ENCODE data around the gene SPNS3. TPM values are rescaled to one million over a fixed set of nuclear protein-coding genes. Genes with fewer than 3 reads are reported as not detected.

Gene SPNS3
- total and polyA plus RNA-seq, 2 donors (not counting 1 experiment from before 2014, with no cell fraction given), result 0.44 to 0.52 TPM

DNA sequence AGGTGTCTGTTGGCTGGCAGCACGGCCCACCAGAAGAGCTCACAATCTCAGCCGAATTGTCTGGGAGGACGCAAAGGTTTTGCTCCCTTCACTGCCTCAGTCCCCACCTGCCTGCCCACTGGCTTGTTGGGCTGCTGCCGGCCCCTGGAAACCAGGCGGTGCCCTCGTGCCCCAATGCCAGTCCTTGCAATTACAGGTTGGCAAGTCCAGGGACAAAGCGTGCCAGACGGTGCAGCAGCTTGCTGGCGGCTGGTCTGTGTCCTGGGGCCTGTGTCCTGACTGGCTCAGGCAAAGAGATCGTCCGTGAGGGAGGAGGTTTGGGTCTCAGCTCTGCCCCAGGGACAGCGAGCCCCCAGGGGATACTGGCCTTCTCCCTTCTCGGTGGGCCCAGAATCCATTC, 40.4 kb downstream of the SPNS3 start:
- no peaks in the 10 kb centered on the region for H3K4me1 Mint-ChIP-seq
- no peaks in the 10 kb centered on the region for H3K4me1 ChIP-seq (ENCODE audit: control insufficient read depth in 2 of 2, insufficient read depth in 2 of 2, low read length in 2 of 2)
- H3K79me2 ChIP-seq (ENCODE audit: control insufficient read depth, insufficient read depth, low read length), result no peaks in the 10 kb centered on the region
- H3K27ac Mint-ChIP-seq, result no peak overlapping the region
- no peaks in the 10 kb centered on the region for H3K27me3 ChIP-seq (replicated peaks in 1 of 4; ENCODE audit: control extremely low read depth in 1 of 4, control insufficient read depth in 3 of 4, insufficient read depth in 4 of 4, low read length in 3 of 4)
- intact Hi-C loops (cut with micrococcal nuclease), result no loop called here
- ChIA-PET CTCF (no interaction called here), POLR2A (no interaction called here)
- DNase-seq (no peak), ATAC-seq (ENCODE audit: low read depth) (no peak)
- H3K4me3 ChIP-seq (ENCODE audit: control extremely low read depth in 1 of 5, extremely low read depth in 1 of 5, insufficient read depth in 1 of 5, low read depth in 2 of 5, low read length in 4 of 5), result no peak overlapping the region
- H3K4me2 ChIP-seq (replicated peaks; ENCODE audit: low read depth, low read length, poor library complexity, severe bottlenecking), result no peak overlapping the region
- WGBS (ENCODE audit: insufficient coverage), result 94% methylated on average over 13 of the region's 13 CpGs
- TF ChIP-seq EZH2 (IDR thresholded peaks at IDR 0.05; ENCODE audit: borderline replicate concordance, insufficient read depth, low read depth, low read length, poor library complexity, severe bottlenecking), result no peak
- TF ChIP-seq, protein P1, sequence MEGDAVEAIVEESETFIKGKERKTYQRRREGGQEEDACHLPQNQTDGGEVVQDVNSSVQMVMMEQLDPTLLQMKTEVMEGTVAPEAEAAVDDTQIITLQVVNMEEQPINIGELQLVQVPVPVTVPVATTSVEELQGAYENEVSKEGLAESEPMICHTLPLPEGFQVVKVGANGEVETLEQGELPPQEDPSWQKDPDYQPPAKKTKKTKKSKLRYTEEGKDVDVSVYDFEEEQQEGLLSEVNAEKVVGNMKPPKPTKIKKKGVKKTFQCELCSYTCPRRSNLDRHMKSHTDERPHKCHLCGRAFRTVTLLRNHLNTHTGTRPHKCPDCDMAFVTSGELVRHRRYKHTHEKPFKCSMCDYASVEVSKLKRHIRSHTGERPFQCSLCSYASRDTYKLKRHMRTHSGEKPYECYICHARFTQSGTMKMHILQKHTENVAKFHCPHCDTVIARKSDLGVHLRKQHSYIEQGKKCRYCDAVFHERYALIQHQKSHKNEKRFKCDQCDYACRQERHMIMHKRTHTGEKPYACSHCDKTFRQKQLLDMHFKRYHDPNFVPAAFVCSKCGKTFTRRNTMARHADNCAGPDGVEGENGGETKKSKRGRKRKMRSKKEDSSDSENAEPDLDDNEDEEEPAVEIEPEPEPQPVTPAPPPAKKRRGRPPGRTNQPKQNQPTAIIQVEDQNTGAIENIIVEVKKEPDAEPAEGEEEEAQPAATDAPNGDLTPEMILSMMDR (IDR thresholded peaks at IDR 0.05), result no peak
- H4K20me1 ChIP-seq (ENCODE audit: control insufficient read depth, insufficient read depth, low read length, poor library complexity, severe bottlenecking), result no peaks in the 10 kb centered on the region
- H3K27ac ChIP-seq (ENCODE audit: low read length in 2 of 2), result no peak overlapping the region
- no peaks in the 10 kb centered on the region for H3K36me3 ChIP-seq (replicated peaks in 1 of 2; ENCODE audit: control extremely low read depth in 1 of 2, control insufficient read depth in 1 of 2, extremely low read depth in 1 of 2, insufficient read depth in 2 of 2, low read length in 1 of 2)
- peaks cover 7% of the 10 kb centered on the region for H3K27me3 Mint-ChIP-seq
- H3K9me3 ChIP-seq (ENCODE audit: control extremely low read depth in 1 of 3, control insufficient read depth in 2 of 3, insufficient read depth in 1 of 3, low read length in 2 of 3), result no peaks in the 10 kb centered on the region
- H3K9me3 Mint-ChIP-seq (ENCODE audit: insufficient read depth), result no peaks in the 10 kb centered on the region
- H3K4me3 Mint-ChIP-seq, result no peak overlapping the region
- H2AFZ ChIP-seq (ENCODE audit: insufficient read depth, low read depth, low read length, poor library complexity, severe bottlenecking), result no peak overlapping the region
- H3K9ac ChIP-seq (ENCODE audit: low read length), result no peak overlapping the region

- no peaks in the 10 kb centered on the region for H3K36me3 ChIP-seq (replicated peaks in 1 of 2; ENCODE audit: control extremely low read depth in 1 of 2, control insufficient read depth in 1 of 2, extremely low read depth in 1 of 2, insufficient read depth in 2 of 2, low read length in 1 of 2)
- ATAC-seq (ENCODE audit: low read depth), result no peak
- DNase-seq, result no peak
- H3K4me2 ChIP-seq (replicated peaks; ENCODE audit: low read depth, low read length, poor library complexity, severe bottlenecking), result no peak overlapping the region
- 94% methylated on average over 9 of the region's 9 CpGs for WGBS (ENCODE audit: insufficient coverage)
- no peak overlapping the region for H3K4me3 ChIP-seq (ENCODE audit: control extremely low read depth in 1 of 5, extremely low read depth in 1 of 5, insufficient read depth in 1 of 5, low read depth in 2 of 5, low read length in 4 of 5)
- H3K27ac ChIP-seq (ENCODE audit: low read length in 2 of 2), result no peak overlapping the region
- H3K9me3 Mint-ChIP-seq (ENCODE audit: insufficient read depth), result no peaks in the 10 kb centered on the region
- no peaks in the 10 kb centered on the region for H4K20me1 ChIP-seq (ENCODE audit: control insufficient read depth, insufficient read depth, low read length, poor library complexity, severe bottlenecking)
- H3K4me1 Mint-ChIP-seq, result no peaks in the 10 kb centered on the region
- intact Hi-C loops (cut with micrococcal nuclease), result no loop called here
- H3K27ac Mint-ChIP-seq, result no peak overlapping the region
- TF ChIP-seq EZH2 (IDR thresholded peaks at IDR 0.05; ENCODE audit: borderline replicate concordance, insufficient read depth, low read depth, low read length, poor library complexity, severe bottlenecking), result no peak
- TF ChIP-seq, protein P1 (IDR thresholded peaks at IDR 0.05), result no peak
- POLR2A ChIA-PET, result no interaction called here
- peaks cover 7% of the 10 kb centered on the region for H3K27me3 Mint-ChIP-seq
- no peaks in the 10 kb centered on the region for H3K79me2 ChIP-seq (ENCODE audit: control insufficient read depth, insufficient read depth, low read length)
- no peaks in the 10 kb centered on the region for H3K4me1 ChIP-seq (ENCODE audit: control insufficient read depth in 2 of 2, insufficient read depth in 2 of 2, low read length in 2 of 2)
- H3K27me3 ChIP-seq (replicated peaks in 1 of 4; ENCODE audit: control extremely low read depth in 1 of 4, control insufficient read depth in 3 of 4, insufficient read depth in 4 of 4, low read length in 3 of 4), result no peaks in the 10 kb centered on the region
- H3K9me3 ChIP-seq (ENCODE audit: control extremely low read depth in 1 of 3, control insufficient read depth in 2 of 3, insufficient read depth in 1 of 3, low read length in 2 of 3), result no peaks in the 10 kb centered on the region
- no peak overlapping the region for H3K4me3 Mint-ChIP-seq
- CTCF ChIA-PET, result no interaction called here
- H2AFZ ChIP-seq (ENCODE audit: insufficient read depth, low read depth, low read length, poor library complexity, severe bottlenecking), result no peak overlapping the region
- H3K9ac ChIP-seq (ENCODE audit: low read length), result no peak overlapping the region
These were observed 41.3 kb downstream of the SPNS3 start for GRCh38 chr17:4475001-4475400.

Data from B cell (primary cell).